ENCODE data around the gene SCAI.

The SCAI gene

GRCh38 chr9:124949387-124949786 lies 193.9 kb downstream of the SCAI start:
- Histone ChIP-seq H3K36me3 (ENCODE audit: control insufficient read depth, insufficient read depth, low read length) (no peaks in the 10 kb centered on the region), H3K27me3 (replicated peaks; ENCODE audit: control insufficient read depth, insufficient read depth, low read length) (no peaks in the 10 kb centered on the region), H3K4me3 (replicated peaks; ENCODE audit: low read depth, low read length) (no peak overlapping the region)
- no peak for DNase-seq (ENCODE audit: extremely low read depth, insufficient read length)
- TF ChIP-seq CTCF (IDR thresholded peaks at IDR 0.05; ENCODE audit: insufficient read depth, low read length, poor library complexity, severe bottlenecking) = no peak

- no peak for DNase-seq (ENCODE audit: extremely low read depth, insufficient read length)
- Histone ChIP-seq H3K36me3 (ENCODE audit: control insufficient read depth, insufficient read depth, low read length) (no peaks in the 10 kb centered on the region), H3K27me3 (replicated peaks; ENCODE audit: control insufficient read depth, insufficient read depth, low read length) (no peaks in the 10 kb centered on the region), H3K4me3 (replicated peaks; ENCODE audit: low read depth, low read length) (no peak overlapping the region)
- no peak for TF ChIP-seq CTCF (IDR thresholded peaks at IDR 0.05; ENCODE audit: insufficient read depth, low read length, poor library complexity, severe bottlenecking)
Measured at GRCh38 chr9:124947727-124948391, 195.5 kb downstream of the SCAI start.

- no peak for TF ChIP-seq CTCF (IDR thresholded peaks at IDR 0.05; ENCODE audit: insufficient read depth, low read length, poor library complexity, severe bottlenecking)
- H3K36me3 ChIP-seq (ENCODE audit: control insufficient read depth, insufficient read depth, low read length) = no peaks in the 10 kb centered on the region
- DNase-seq (ENCODE audit: extremely low read depth, insufficient read length) = no peak
- no peaks in the 10 kb centered on the region for H3K27me3 ChIP-seq (replicated peaks; ENCODE audit: control insufficient read depth, insufficient read depth, low read length)
- no peak overlapping the region for H3K4me3 ChIP-seq (replicated peaks; ENCODE audit: low read depth, low read length)
Measured at GRCh38 chr9:124946167-124946566, 197.2 kb downstream of the SCAI start.

- Histone ChIP-seq H3K36me3 (ENCODE audit: control insufficient read depth, insufficient read depth, low read length) (no peaks in the 10 kb centered on the region), H3K4me3 (replicated peaks; ENCODE audit: low read depth, low read length) (peak overlapping the region; percentile 93), H3K27me3 (replicated peaks; ENCODE audit: control insufficient read depth, insufficient read depth, low read length) (no peaks in the 10 kb centered on the region)
- no peak for TF ChIP-seq CTCF (IDR thresholded peaks at IDR 0.05; ENCODE audit: insufficient read depth, low read length, poor library complexity, severe bottlenecking)
- no peak for DNase-seq (ENCODE audit: extremely low read depth, insufficient read length)
Measured at GRCh38 chr9:124941679-124942561, 201.4 kb downstream of the SCAI start.

- Histone ChIP-seq H3K27me3 (replicated peaks; ENCODE audit: control insufficient read depth, insufficient read depth, low read length) (no peaks in the 10 kb centered on the region), H3K36me3 (ENCODE audit: control insufficient read depth, insufficient read depth, low read length) (no peaks in the 10 kb centered on the region), H3K4me3 (replicated peaks; ENCODE audit: low read depth, low read length) (peak within 1 kb of the TSS; percentile 93)
- no peak for TF ChIP-seq CTCF (IDR thresholded peaks at IDR 0.05; ENCODE audit: insufficient read depth, low read length, poor library complexity, severe bottlenecking)
- DNase-seq (ENCODE audit: extremely low read depth, insufficient read length) = peak; percentile 98
Measured at GRCh38 chr9:124940894-124941678, 202.2 kb downstream of the SCAI start, which contains the start of gene GOLGA1. Gene GOLGA1 (minus strand): TSS chr9:124941083. CDS start chr9:124938711, 2,372 bp downstream.

Data from GM06990 (cell line).